KG1 (cell line): Measurements from ENCODE around the gene TNFRSF8.
"Not testable (repeated sequence)": the region's sequence is repeated elsewhere in the genome, so short reads cannot be mapped to it uniquely, and the experiment has no call there.

Experiments
- DNase-seq: peaks from one replicate; lab custom pipeline; 2025; lab: John Stamatoyannopoulos, UW

Gene TNFRSF8

GRCh38 chr1:12063141-12064072 is at the start of gene TNFRSF8:
TNFRSF8 (plus strand) TSS chr1:12063303; CDS start chr1:12063599, 296 bp downstream.
- no peak for DNase-seq

- DNase-seq, result no peak
These were observed 48.7 kb upstream of the TNFRSF8 start for GRCh38 chr1:12014141-12014991.

DNA sequence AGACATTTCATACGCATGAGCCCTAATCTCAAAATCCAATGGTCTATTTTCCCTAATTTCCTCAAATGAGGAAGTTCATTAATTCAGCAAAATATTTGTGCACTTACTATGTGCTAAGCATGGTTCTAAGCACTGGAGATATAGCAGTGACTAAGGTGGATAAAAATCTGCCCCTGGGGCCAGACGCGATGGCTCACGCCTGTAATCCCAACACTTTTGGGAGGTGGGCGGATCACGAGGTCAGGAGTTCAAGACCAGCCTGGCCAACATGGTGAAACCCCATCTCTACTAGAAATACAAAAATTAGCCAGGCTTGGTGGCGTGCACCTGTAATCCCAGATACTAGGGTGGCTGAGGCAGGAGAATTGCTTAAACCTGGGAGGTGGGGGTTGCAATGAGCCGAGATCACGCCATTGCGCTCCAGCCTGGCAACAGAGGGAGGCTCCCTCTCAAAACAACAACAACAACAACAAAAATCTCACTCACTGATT is 48.1 kb upstream of the TNFRSF8 start:
- DNase-seq, result no peak

DNA sequence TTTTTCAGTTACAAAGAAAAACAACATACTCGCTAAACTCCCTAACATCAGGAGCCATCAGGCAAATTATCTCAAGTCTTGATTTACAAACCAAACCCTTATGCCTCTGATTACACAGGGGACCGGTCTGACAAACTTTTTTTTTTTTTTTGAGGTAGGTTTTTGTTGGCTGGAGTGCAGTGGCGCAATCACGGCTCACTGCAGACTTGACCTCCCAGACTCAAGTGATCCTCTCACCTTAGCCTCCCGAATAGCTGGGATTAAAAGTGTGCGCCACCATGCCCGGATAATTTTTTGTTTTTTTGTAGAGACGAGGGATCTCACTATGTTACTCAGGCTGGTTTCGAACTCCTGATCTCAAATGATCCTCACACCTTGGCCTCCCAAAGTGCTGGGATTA is 47.6 kb upstream of the TNFRSF8 start:
- DNase-seq, result no peak

- no peak for DNase-seq
These were observed 46.9 kb upstream of the TNFRSF8 start for GRCh38 chr1:12016182-12016581.

DNA sequence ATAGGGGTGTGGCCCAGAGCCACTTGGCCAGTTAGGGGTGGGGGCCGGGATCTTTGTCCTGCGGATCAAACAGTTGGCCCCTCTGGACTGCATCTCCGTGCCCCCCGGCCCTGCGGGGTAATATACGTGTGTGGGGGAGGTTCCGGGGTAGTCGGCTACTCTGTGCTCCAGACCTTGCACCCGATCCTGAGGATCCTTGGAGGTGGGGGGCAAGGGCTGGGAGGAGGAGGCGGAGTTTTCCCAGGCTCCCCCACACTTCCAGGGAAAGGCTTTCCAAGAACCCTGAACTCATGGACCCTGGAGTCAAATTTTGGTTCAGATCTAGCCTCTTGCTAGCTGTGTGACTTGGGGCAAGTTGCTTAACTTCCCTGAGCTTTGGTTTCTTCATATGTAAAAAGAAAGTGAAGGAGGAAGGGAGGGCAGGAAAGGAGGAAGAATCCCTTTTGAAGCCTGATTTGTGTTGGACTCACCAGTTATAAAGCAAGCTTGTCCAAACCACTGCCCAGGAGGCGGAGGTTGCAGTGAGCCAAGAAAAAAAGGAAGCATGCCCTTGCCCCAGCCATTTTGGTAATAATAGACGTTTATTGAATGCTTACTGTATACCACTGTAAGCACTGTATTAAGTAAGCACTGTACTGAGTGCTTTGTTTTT is 43.1 kb upstream of the TNFRSF8 start:
- DNase-seq, result no peak

DNA sequence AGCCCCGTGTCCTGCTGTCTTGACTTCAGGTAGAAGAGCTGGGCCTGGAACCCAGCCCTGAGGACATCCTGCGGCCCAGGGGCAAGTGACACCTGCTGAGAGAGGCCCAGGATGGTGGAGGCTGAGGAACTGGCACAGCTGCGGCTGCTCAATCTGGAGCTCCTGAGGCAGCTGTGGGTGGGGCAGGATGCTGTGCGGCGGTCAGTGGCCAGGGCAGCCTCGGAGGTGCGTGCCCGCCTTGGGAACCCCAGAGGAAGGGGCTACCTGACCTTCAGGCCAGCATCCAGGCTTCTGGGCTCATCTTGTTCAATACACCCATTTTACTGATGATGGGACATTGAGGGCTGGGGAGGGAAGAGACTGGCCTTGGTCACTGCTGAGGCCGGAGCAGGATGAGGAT is 41.5 kb upstream of the TNFRSF8 start:
- no peak for DNase-seq

DNA sequence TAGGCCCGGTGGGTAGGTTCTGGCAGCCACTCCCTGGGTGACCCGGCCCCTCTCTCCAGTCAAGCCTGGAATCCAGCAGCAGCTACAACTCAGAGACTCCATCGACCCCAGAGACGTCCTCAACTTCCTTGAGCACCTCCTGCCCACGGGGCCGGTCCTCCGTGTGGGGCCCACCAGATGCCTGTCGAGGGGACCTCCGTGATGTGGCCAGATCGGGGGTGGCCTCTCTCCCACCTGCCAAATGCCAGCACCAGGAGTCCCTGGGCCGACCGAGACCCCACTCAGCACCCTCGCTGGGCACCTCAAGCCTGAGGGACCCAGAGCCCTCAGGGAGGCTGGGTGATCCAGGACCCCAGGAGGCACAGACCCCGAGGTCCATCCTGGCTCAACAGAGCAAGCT is 41.1 kb upstream of the TNFRSF8 start:
- DNase-seq, result no peak

DNA sequence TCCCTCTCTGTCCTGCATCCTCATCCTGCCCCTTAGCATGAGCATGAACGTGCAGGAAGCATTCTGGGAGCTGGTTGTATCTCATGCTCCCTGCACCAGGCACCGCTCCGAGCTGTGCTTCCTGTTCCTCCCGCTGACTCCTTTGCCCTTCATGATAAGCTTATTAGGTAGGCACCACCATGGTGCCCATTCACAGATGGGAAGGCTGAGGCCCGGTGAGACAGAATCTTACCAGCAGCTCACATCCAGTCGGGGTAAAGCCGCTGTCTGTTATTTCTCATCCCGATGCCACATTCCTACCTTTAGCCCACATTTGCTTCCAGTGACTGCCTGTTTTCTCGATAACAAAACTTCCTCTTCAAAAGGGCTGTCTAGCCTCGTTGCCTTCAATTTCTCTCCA is 36.5 kb upstream of the TNFRSF8 start:
- DNase-seq, result no peak

DNA sequence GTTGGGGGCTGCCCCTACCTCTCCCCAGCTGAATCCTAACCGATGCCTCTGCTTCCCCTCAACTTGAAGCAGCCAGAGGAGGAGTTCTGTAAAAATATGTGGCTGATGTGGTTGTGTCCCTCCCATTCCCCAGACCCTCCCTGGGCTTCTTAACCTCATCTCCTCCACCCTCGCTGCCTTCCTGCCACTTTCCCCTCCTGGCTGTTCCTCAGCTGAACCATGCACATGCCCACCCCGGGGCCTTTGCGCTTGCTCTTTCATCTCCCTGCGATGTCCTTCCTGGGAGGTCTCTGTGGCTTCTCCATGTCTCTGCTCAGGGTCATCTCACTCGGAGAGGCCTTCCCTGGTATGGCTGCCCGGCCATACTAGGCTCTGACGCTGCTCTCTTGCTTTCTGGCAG is 34.9 kb upstream of the TNFRSF8 start:
- DNase-seq, result no peak

DNA sequence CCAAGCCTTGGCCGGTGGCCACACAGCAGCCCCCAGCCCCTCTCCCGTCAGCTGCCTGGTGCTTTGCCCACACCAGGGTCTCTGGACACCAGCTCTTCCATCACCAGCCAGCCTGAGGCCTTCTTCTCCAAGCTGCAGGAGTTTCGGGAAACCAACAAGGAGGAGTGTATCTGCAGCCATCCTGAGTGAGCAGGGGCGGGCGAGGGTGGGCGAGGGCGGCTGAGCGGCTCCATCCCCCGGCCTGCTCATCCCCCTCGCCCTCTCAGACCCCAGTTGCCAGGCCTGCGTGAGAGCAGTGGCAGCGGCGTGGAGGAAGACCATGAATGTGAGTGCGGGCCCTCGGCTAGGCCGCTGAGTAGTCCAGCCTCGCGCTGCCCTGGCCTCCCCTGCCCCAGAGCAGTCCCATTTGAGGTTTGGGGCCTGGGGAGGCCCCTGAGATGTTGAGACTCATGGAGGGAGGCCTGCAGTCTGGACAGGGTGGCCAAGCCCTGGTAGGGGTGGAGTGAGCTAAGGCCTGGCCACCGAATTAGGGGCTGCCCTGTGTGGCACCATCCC is 34.1 kb upstream of the TNFRSF8 start:
- no peak for DNase-seq

GRCh38 chr1:12029720-12030339 is 33.3 kb upstream of the TNFRSF8 start:
- DNase-seq, result no peak

DNA sequence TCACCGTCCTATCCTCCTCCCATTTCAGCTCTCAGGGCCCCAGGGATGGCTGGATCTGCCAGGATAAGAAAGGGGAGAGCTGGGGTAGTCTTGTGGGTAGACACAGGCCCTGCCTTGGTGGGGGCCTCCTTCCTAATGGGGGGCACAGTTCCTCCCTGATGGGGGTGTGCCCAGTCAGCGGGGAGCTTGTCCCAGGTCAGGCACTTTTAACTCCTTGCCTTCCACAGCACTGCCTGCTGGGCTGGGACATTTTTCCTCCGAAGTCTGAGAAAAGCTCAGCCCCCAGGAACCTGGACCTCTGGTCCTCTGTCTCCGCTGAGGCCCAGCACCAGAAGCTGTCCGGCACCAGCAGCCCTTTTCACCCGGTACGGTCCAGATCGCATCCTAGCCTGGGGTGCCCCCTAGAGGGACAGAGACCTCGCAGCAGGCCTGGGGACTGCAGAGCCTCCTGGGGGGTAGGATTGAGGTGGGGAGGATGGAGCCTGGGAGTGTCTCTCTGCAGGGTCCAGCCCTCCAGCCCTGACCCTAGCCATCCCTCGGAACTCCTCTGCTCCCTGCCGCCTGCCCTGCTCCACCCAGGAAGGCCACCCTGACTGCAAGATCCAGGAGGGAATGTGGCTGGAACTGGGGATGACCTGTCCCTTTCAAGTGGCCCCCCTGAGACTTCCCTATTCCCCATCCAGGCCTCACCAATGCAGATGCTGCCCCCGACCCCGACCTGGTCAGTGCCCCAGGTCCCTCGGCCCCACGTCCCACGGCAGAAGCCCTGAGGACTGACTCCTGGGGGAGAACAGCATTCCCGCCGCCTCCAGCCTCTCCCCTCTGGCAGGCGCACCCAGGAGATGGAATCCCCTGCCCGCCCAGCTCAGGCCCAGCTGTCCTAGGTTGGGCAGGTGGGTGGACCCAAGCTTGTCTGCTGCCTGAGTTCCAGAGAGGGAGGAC is 31.8 kb upstream of the TNFRSF8 start:
- DNase-seq, result no peak

- no peak for DNase-seq
These were observed 30.9 kb upstream of the TNFRSF8 start for GRCh38 chr1:12032161-12032621.

- DNase-seq, result not testable (repeated sequence)
These were observed 29.7 kb upstream of the TNFRSF8 start for GRCh38 chr1:12033441-12033840.

- DNase-seq, result no peak
These were observed 28.7 kb upstream of the TNFRSF8 start for GRCh38 chr1:12034381-12034801.

DNA sequence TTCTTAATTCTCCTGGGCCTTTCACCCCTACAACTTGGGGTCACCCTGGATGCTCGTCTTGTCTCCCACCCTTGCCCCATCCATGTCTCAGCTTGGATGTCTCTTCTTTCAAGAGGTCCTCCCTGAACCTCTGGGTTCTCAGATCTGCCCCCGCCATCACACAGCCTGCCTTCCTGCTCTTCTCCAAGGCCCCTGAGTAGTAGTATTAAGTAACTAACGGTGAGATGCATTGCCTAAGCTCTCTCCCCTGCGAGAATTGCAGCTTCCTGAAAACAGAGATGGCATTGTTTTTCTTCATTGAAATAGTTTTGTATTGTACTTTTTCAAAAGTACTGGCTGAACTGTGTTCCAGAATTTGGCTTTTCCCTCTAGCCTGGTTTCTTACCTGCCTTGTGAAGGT is 27.8 kb upstream of the TNFRSF8 start:
- DNase-seq, result no peak

DNA sequence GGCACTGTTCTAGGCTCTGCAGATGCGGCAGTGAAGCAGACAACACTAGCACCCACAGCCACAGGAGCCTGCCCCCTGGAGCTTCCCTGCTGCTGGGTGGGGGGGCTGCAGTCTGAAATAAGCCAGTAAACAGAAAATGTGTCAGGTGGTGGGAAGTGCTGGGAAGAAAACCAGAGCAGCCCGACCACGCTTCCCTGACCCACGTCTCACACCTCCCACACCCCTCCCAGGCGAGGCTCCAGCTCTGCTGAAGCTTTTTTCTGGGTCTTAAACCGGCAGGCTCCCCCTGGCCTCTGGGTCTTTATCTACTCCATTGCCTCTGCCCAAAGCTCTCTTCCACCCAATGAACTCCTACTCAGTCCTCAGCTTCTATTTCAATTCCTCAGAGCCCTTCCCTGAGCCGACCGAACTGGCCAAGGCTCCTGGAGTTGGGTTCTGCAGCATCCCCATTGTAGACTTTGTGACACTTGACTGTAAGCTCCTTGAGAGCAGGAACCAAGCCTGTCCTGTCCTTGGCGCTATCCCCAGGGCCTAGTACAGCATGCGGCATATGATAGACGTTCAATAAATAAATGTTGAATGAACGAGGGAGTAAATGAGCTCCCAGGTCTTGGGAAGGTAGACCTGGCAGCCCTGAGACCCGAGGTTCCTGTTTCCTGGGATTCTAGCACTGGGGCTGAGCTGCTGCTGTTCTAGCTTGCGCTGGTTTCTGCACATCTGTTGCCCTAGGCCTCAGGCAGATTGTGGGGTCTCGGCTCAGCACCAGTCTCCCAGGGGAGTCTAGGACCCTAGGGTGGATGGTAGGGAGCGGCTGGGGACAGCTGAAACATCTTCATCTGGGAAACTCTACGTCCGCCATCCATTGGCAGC is 25.4 kb upstream of the TNFRSF8 start:
- no peak for DNase-seq
